DOHH2 (cell line): ENCODE data around the gene SPATA17.

Source experiments
- CTCF ChIP-seq: fragments of 200-600 bp; sonication (generic); IDR thresholded peaks from one replicate; pipeline ENCODE4 v1.5.1; 2014; ENCODE audit warnings: antibody characterized with exemption, mild to moderate bottlenecking, low read depth, low read length; ENCODE audit not compliant: poor library complexity, severe bottlenecking
- EZH2phosphoT487 ChIP-seq: fragments of 200-600 bp; sonication (generic); IDR thresholded peaks from 2 replicates; pipeline ENCODE4 v1.6.1; 2017; ENCODE audit warnings: borderline replicate concordance, mild to moderate bottlenecking, antibody characterized with exemption, low read length, moderate library complexity, mixed read lengths

GRCh38 chr1:217747156-217747769 lies 116.1 kb downstream of the SPATA17 start:
- TF ChIP-seq CTCF (peak; percentile 54), EZH2phosphoT487 (no peak)
